ENCODE data around the gene CARS2.

The CARS2 gene

DNA sequence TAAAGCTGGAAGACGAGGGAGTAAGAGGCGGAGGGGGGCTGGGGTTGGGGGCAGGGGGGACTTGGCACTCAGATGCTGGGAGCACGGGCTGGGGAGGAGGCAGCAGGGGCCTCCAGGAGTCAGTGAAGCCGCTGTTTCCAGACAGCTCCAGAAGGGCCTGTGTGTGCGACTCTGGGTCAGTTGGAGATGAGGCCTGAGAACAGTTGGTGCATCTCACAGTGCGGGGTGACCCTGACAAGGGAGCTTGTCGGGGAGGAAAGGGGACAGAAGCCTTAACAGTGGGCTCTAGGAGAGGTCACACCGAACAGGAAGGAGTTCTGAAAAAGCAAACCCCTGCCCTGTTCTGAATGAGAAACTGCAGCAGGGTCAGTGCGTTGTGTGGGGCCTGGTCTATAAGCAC, 79.4 kb downstream of the CARS2 start:
- H3K4me3 ChIP-seq (ENCODE audit: low read depth in 1 of 2, low read length in 1 of 2) = no peak overlapping the region

DNA sequence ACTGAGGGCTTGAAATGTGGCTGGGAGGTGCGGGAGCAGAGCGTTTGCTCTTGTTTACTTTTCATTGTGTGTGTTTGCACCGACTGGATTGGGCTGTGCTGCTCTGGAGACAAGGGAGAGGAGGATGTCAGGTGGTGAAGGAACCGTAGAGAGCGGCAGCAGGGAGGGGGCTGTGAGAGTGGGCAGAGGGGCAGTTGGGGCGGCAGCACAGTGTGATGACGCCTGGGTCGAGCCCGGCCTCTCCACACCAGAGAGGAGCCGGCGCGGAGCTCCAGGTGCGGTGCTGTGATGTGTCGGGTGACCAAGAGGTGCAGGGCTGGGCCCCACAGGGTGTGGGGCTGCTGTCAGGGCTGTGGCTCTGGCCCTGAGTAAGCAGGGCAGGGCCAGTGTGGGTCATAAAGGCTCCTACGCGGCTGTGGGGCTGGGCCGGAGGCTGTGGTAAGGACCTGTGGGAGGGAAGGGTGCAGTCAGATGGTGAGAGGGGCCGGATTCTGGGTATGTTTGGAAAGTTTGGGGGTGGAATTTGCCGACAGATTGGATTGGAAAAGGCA, 80.1 kb downstream of the CARS2 start:
- TF ChIP-seq, protein P1, sequence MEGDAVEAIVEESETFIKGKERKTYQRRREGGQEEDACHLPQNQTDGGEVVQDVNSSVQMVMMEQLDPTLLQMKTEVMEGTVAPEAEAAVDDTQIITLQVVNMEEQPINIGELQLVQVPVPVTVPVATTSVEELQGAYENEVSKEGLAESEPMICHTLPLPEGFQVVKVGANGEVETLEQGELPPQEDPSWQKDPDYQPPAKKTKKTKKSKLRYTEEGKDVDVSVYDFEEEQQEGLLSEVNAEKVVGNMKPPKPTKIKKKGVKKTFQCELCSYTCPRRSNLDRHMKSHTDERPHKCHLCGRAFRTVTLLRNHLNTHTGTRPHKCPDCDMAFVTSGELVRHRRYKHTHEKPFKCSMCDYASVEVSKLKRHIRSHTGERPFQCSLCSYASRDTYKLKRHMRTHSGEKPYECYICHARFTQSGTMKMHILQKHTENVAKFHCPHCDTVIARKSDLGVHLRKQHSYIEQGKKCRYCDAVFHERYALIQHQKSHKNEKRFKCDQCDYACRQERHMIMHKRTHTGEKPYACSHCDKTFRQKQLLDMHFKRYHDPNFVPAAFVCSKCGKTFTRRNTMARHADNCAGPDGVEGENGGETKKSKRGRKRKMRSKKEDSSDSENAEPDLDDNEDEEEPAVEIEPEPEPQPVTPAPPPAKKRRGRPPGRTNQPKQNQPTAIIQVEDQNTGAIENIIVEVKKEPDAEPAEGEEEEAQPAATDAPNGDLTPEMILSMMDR (IDR thresholded peaks at IDR 0.05) = no peak
- Histone ChIP-seq H3K36me3 (no peaks in the 10 kb centered on the region), H3K4me3 (ENCODE audit: low read depth in 1 of 2, low read length in 1 of 2) (no peak overlapping the region), H3K27ac (no peak overlapping the region), H3K4me1 (ENCODE audit: control insufficient read depth in 1 of 2, insufficient read depth in 1 of 2, low read depth in 1 of 2, low read length in 1 of 2) (no peaks in the 10 kb centered on the region), H3K9me3 (no peaks in the 10 kb centered on the region), H3K27me3 (no peaks in the 10 kb centered on the region)

More for the DNA sequence above, 79.4 kb downstream of the CARS2 start:
- Histone ChIP-seq H3K27ac (no peak overlapping the region), H3K9me3 (no peaks in the 10 kb centered on the region), H3K27me3 (no peaks in the 10 kb centered on the region), H3K4me1 (ENCODE audit: control insufficient read depth in 1 of 2, insufficient read depth in 1 of 2, low read depth in 1 of 2, low read length in 1 of 2) (no peaks in the 10 kb centered on the region), H3K36me3 (no peaks in the 10 kb centered on the region)
- TF ChIP-seq, protein P1 (IDR thresholded peaks at IDR 0.05) = no peak

DNA sequence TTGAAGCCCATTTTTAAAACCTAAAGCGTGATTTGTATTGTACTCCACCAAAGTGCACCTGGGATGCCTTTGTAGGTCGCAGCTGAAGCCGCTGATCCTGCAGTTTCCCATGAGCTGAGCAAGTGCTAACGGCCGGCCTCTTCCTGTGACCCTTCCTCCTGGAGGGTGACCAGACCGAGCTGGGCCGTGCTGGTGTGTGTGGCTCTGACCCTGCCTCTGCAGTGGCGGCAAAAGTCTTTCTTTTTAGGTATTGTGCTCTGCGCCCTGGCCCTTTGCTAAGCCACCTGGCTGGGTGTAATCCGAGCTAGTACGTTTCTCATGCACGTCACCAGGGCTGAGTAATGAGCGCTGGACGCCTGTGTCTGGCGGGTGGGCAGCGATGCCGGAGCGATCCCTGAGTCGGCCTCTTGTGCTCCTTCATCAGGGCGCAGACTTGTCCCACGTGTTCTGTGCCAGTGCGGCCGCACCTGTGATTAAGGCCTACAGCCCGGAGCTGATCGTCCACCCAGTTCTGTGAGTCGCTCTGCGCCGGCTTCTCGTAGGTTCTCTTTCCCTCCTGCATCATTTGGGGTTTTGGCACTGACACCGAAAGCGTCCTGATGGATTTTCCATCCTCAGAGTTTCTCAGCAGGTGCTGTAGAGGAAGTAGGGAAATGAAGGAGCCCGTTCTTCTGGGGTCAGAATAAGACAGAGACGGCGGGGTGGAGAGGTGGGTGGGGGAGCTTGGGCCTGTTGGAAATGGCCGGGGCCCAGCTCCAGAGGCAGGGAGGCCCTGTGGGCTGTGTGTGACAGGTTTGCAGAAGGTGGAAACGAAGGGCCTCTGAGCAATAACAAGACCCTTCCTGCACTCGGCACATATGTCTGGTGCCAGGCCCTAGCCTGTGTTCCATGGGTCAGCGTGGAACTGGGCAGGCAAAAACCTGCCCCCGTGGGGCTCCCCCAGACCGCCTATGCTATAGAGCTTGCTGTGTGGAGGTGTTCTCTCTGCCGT, 80.9 kb downstream of the CARS2 start:
- Histone ChIP-seq H3K27ac (no peak overlapping the region), H3K4me3 (ENCODE audit: low read depth in 1 of 2, low read length in 1 of 2) (no peak overlapping the region), H3K36me3 (no peaks in the 10 kb centered on the region), H3K27me3 (no peaks in the 10 kb centered on the region), H3K9me3 (no peaks in the 10 kb centered on the region), H3K4me1 (ENCODE audit: control insufficient read depth in 1 of 2, insufficient read depth in 1 of 2, low read depth in 1 of 2, low read length in 1 of 2) (no peaks in the 10 kb centered on the region)
- TF ChIP-seq, protein P1 (IDR thresholded peaks at IDR 0.05) = no peak

DNA sequence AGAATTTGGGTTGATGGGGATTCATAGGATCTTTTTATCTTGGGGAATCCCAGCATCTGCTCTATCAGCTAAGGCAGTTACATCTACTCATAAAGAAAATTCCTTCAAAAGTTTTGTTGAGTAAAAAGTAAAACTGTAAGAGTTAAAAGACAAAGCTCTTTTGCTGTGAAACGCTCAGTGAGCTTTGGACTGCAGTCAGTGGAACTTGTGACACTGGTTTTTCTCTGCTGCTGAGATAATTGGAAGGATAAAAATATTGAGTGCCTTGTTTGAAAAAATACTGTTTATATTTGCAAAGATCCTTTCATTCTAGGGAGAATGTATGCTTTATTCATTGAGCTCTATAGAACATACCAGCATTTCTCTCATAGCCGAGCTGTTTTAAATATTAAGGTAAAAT, 85.3 kb downstream of the CARS2 start:
- H3K9me3 ChIP-seq = no peaks in the 10 kb centered on the region
- H3K36me3 ChIP-seq = no peaks in the 10 kb centered on the region
- no peak overlapping the region for H3K4me3 ChIP-seq (ENCODE audit: low read depth in 1 of 2, low read length in 1 of 2)
- H3K27ac ChIP-seq = no peak overlapping the region
- TF ChIP-seq, protein P1 (IDR thresholded peaks at IDR 0.05) = no peak
- peaks cover 27% of the 10 kb centered on the region for H3K27me3 ChIP-seq
- H3K4me1 ChIP-seq (ENCODE audit: control insufficient read depth in 1 of 2, insufficient read depth in 1 of 2, low read depth in 1 of 2, low read length in 1 of 2) = peaks cover 12% of the 10 kb centered on the region in 2 experiments

DNA sequence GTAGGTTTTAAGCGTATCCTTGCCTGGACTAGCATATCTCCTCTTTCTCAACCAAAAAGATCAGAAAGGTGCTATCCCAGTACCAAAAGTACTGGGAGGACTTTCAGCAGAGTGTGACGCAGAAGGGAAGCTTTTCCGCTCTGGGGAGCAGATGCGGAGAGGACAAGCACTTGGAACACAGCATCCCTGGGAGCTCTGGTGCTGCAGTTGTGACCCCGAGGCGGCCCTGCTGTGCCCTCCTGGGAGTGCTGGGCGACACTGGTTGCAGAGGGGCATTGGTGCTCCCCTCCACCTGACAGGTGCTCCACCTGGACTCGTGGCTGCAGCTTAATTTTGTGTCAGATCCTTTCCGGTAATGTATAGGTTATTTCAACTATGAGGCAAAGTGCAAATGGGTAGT, 87.1 kb downstream of the CARS2 start:
- H3K27me3 ChIP-seq = peaks cover 44% of the 10 kb centered on the region
- no peaks in the 10 kb centered on the region for H3K9me3 ChIP-seq
- H3K36me3 ChIP-seq = no peaks in the 10 kb centered on the region
- TF ChIP-seq, protein P1 (IDR thresholded peaks at IDR 0.05) = no peak
- no peak overlapping the region for H3K27ac ChIP-seq
- H3K4me1 ChIP-seq (ENCODE audit: control insufficient read depth in 1 of 2, insufficient read depth in 1 of 2, low read depth in 1 of 2, low read length in 1 of 2) = peaks cover 16% of the 10 kb centered on the region in 2 experiments
- no peak overlapping the region for H3K4me3 ChIP-seq (ENCODE audit: low read depth in 1 of 2, low read length in 1 of 2)
